Glutamatergic neuron (in vitro differentiated cells): ENCODE results near the gene IVNS1ABP. TPM values are rescaled to one million over a fixed set of nuclear protein-coding genes. Genes with fewer than 3 reads are reported as not detected.

ENCODE experiments used
- DNase-seq: peaks from one replicate; pipeline ENCODE4 v3.0.0; 2022
- H3K27ac Mint-ChIP-seq: one replicate; pipeline ENCODE4 v1.8.0; 2020; ENCODE audit warnings: mild to moderate bottlenecking, mixed read lengths, inconsistent platforms; ENCODE audit not compliant: unreplicated experiment
- H3K27me3 Mint-ChIP-seq: one replicate; pipeline ENCODE4 v1.8.0; 2020; ENCODE audit warnings: mild to moderate bottlenecking, moderate library complexity, mixed read lengths, inconsistent platforms; ENCODE audit not compliant: unreplicated experiment
- H3K36me3 Mint-ChIP-seq: one replicate; pipeline ENCODE4 v1.8.0; 2020; ENCODE audit warnings: mild to moderate bottlenecking, mixed read lengths, inconsistent platforms; ENCODE audit not compliant: unreplicated experiment
- H3K4me1 Mint-ChIP-seq: one replicate; pipeline ENCODE4 v1.8.0; 2020; ENCODE audit warnings: mild to moderate bottlenecking, low read depth, mixed read lengths, inconsistent platforms; ENCODE audit not compliant: unreplicated experiment
- H3K4me3 Mint-ChIP-seq: one replicate; pipeline ENCODE4 v1.8.0; 2020; ENCODE audit warnings: mild to moderate bottlenecking, mixed read lengths, inconsistent platforms; ENCODE audit not compliant: unreplicated experiment
- H3K9me3 Mint-ChIP-seq: one replicate; pipeline ENCODE4 v1.8.0; 2020; ENCODE audit warnings: mild to moderate bottlenecking, moderate library complexity, mixed read lengths, inconsistent platforms; ENCODE audit not compliant: unreplicated experiment
- CTCF ChIP-seq: fragments of 200-600 bp; sonication (generic); IDR thresholded peaks from one replicate; pipeline ENCODE4 v1.5.0; 2021; ENCODE audit not compliant: partially characterized antibody, unreplicated experiment
- total RNA-seq: library from RNA; stranded (reverse); fragmentation: NEBNext Ultra II Directional; extraction: Animal tissue kit (Norgen Biotek cat#: 25700); gene quantifications from one replicate; pipeline ENCODE4 v1.2.1, GENCODE V29; 2021; ENCODE audit not compliant: unreplicated experiment

The IVNS1ABP gene
- total RNA-seq, 1 donor from 2014 or later, result 93.2 TPM

GRCh38 chr1:185292237-185292636 lies 24.8 kb downstream of the IVNS1ABP start:
- no peaks in the 10 kb centered on the region for H3K36me3 Mint-ChIP-seq
- TF ChIP-seq CTCF, result no peak
- no peak for DNase-seq
- no peak overlapping the region for H3K4me3 Mint-ChIP-seq
- no peak overlapping the region for H3K27ac Mint-ChIP-seq
- H3K4me1 Mint-ChIP-seq, result no peaks in the 10 kb centered on the region
- H3K27me3 Mint-ChIP-seq, result peaks cover 2% of the 10 kb centered on the region
- no peaks in the 10 kb centered on the region for H3K9me3 Mint-ChIP-seq

GRCh38 chr1:185291652-185292051 lies 25.4 kb downstream of the IVNS1ABP start:
- Mint-ChIP-seq H3K36me3 (no peaks in the 10 kb centered on the region), H3K4me3 (no peak overlapping the region), H3K9me3 (no peaks in the 10 kb centered on the region), H3K27ac (no peak overlapping the region), H3K4me1 (no peaks in the 10 kb centered on the region), H3K27me3 (peaks cover 2% of the 10 kb centered on the region)
- DNase-seq, result no peak
- no peak for TF ChIP-seq CTCF

- Mint-ChIP-seq H3K27ac (no peak overlapping the region), H3K4me3 (no peak overlapping the region), H3K36me3 (no peaks in the 10 kb centered on the region), H3K27me3 (peaks cover 2% of the 10 kb centered on the region), H3K4me1 (no peaks in the 10 kb centered on the region), H3K9me3 (no peaks in the 10 kb centered on the region)
- DNase-seq, result no peak
- no peak for TF ChIP-seq CTCF
Observed at GRCh38 chr1:185291159-185291558, 25.9 kb downstream of the IVNS1ABP start.

GRCh38 chr1:185289880-185290279 lies 27.2 kb downstream of the IVNS1ABP start:
- Mint-ChIP-seq H3K9me3 (no peaks in the 10 kb centered on the region), H3K4me3 (no peak overlapping the region), H3K4me1 (no peaks in the 10 kb centered on the region), H3K27me3 (peaks cover 2% of the 10 kb centered on the region), H3K36me3 (no peaks in the 10 kb centered on the region), H3K27ac (no peak overlapping the region)
- no peak for DNase-seq
- TF ChIP-seq CTCF, result no peak

GRCh38 chr1:185288435-185288834 lies 28.6 kb downstream of the IVNS1ABP start:
- no peaks in the 10 kb centered on the region for H3K9me3 Mint-ChIP-seq
- no peaks in the 10 kb centered on the region for H3K36me3 Mint-ChIP-seq
- peaks cover 2% of the 10 kb centered on the region for H3K27me3 Mint-ChIP-seq
- no peak overlapping the region for H3K27ac Mint-ChIP-seq
- DNase-seq, result no peak
- no peaks in the 10 kb centered on the region for H3K4me1 Mint-ChIP-seq
- no peak overlapping the region for H3K4me3 Mint-ChIP-seq
- no peak for TF ChIP-seq CTCF
